ENCODE data around the gene CA6. TPM values are rescaled to one million over a fixed set of nuclear protein-coding genes. Genes with fewer than 3 reads are reported as not detected.

Gene CA6
- total RNA-seq, 1 donor: not detected

GRCh38 chr1:8908388-8909151 is 37.1 kb upstream of the CA6 start:
- TF ChIP-seq CTCF (IDR thresholded peaks at IDR 0.05; ENCODE audit: extremely low read depth, low read depth, low read length): no peak
- Histone ChIP-seq H3K4me3 (ENCODE audit: insufficient read depth, low read length) (no peak overlapping the region), H3K27me3 (ENCODE audit: insufficient read depth, low read length) (no peaks in the 10 kb centered on the region), H3K79me2 (ENCODE audit: insufficient read depth, low read length) (no peaks in the 10 kb centered on the region), H3K4me1 (ENCODE audit: insufficient read depth, low read length) (peaks cover 15% of the 10 kb centered on the region), H3K36me3 (ENCODE audit: insufficient read depth, low read length) (no peaks in the 10 kb centered on the region), H3K4me2 (ENCODE audit: insufficient read depth, low read length) (no peak overlapping the region), H3K27ac (ENCODE audit: low read depth, low read length) (no peak overlapping the region), H4K20me1 (ENCODE audit: insufficient read depth, low read length) (no peaks in the 10 kb centered on the region), H3K9me3 (ENCODE audit: low read depth, low read length) (no peaks in the 10 kb centered on the region), H2AFZ (ENCODE audit: low read length) (no peak overlapping the region)
- peak; percentile 82 for DNase-seq (ENCODE audit: insufficient read length, low spot score, missing footprints)

DNA sequence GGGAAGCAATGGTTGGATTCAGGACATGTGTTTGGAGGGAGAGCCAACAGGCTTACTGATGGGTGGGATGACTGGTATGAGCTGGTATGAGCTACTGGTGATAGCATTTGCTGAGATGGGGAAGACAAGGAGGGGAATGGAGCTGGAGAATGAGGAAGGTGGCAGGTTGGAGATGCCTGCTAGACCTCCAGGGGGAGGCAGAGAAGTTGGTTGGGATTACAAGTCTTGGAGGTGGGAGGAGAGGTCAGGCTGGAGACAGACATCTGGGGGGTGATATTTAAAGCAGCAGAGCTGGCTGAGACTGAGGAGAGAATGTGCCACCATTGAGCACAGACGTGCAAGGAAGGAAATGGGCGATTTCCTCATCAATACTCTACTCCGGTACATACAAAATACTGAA is 35.3 kb upstream of the CA6 start:
- H2AFZ ChIP-seq (ENCODE audit: low read length): no peak overlapping the region

GRCh38 chr1:8910914-8911313 is 34.8 kb upstream of the CA6 start:
- Histone ChIP-seq H3K4me2 (ENCODE audit: insufficient read depth, low read length) (no peak overlapping the region), H3K36me3 (ENCODE audit: insufficient read depth, low read length) (no peaks in the 10 kb centered on the region), H2AFZ (ENCODE audit: low read length) (no peak overlapping the region), H3K4me3 (ENCODE audit: insufficient read depth, low read length) (no peak overlapping the region), H3K27me3 (ENCODE audit: insufficient read depth, low read length) (no peaks in the 10 kb centered on the region), H3K79me2 (ENCODE audit: insufficient read depth, low read length) (no peaks in the 10 kb centered on the region), H3K9me3 (ENCODE audit: low read depth, low read length) (no peaks in the 10 kb centered on the region), H3K27ac (ENCODE audit: low read depth, low read length) (no peak overlapping the region), H4K20me1 (ENCODE audit: insufficient read depth, low read length) (no peaks in the 10 kb centered on the region), H3K4me1 (ENCODE audit: insufficient read depth, low read length) (no peaks in the 10 kb centered on the region)
- TF ChIP-seq CTCF (IDR thresholded peaks at IDR 0.05; ENCODE audit: extremely low read depth, low read depth, low read length): no peak
- no peak for DNase-seq (ENCODE audit: insufficient read length, low spot score, missing footprints)

More for the DNA sequence above, 35.3 kb upstream of the CA6 start:
- Histone ChIP-seq H3K27ac (ENCODE audit: low read depth, low read length) (no peak overlapping the region), H3K4me3 (ENCODE audit: insufficient read depth, low read length) (no peak overlapping the region), H3K36me3 (ENCODE audit: insufficient read depth, low read length) (no peaks in the 10 kb centered on the region), H3K4me1 (ENCODE audit: insufficient read depth, low read length) (peaks cover 5% of the 10 kb centered on the region), H3K4me2 (ENCODE audit: insufficient read depth, low read length) (no peak overlapping the region), H3K27me3 (ENCODE audit: insufficient read depth, low read length) (no peaks in the 10 kb centered on the region), H3K9me3 (ENCODE audit: low read depth, low read length) (no peaks in the 10 kb centered on the region), H3K79me2 (ENCODE audit: insufficient read depth, low read length) (no peaks in the 10 kb centered on the region), H4K20me1 (ENCODE audit: insufficient read depth, low read length) (no peaks in the 10 kb centered on the region)
- DNase-seq (ENCODE audit: insufficient read length, low spot score, missing footprints): peak; percentile 39
- TF ChIP-seq CTCF (IDR thresholded peaks at IDR 0.05; ENCODE audit: extremely low read depth, low read depth, low read length): no peak

- Histone ChIP-seq H3K4me2 (ENCODE audit: insufficient read depth, low read length) (no peak overlapping the region), H3K4me3 (ENCODE audit: insufficient read depth, low read length) (no peak overlapping the region), H3K9me3 (ENCODE audit: low read depth, low read length) (no peaks in the 10 kb centered on the region), H2AFZ (ENCODE audit: low read length) (no peak overlapping the region), H3K79me2 (ENCODE audit: insufficient read depth, low read length) (no peaks in the 10 kb centered on the region), H3K36me3 (ENCODE audit: insufficient read depth, low read length) (no peaks in the 10 kb centered on the region), H4K20me1 (ENCODE audit: insufficient read depth, low read length) (no peaks in the 10 kb centered on the region), H3K27ac (ENCODE audit: low read depth, low read length) (no peak overlapping the region), H3K27me3 (ENCODE audit: insufficient read depth, low read length) (no peaks in the 10 kb centered on the region), H3K4me1 (ENCODE audit: insufficient read depth, low read length) (no peaks in the 10 kb centered on the region)
- DNase-seq (ENCODE audit: insufficient read length, low spot score, missing footprints): peak; percentile 69
- TF ChIP-seq CTCF (IDR thresholded peaks at IDR 0.05; ENCODE audit: extremely low read depth, low read depth, low read length): no peak
Measured at GRCh38 chr1:8911416-8912309, 34.0 kb upstream of the CA6 start.

All from osteoblast (primary cell).